NB4 (cell line): ENCODE measurements around the gene TPP2.

Experiments used
- CTCF ChIP-seq: IDR thresholded peaks from one replicate; pipeline ENCODE4 v1.5.1; 2012; ENCODE audit warnings: low read depth, low read length
- MAX ChIP-seq: IDR thresholded peaks from 2 replicates; pipeline ENCODE4 v1.6.1; 2011; ENCODE audit warnings: low read depth, low read length
- MYC ChIP-seq: IDR thresholded peaks from 2 replicates; pipeline ENCODE4 v1.6.1; 2011; ENCODE audit warnings: low read depth, low read length
- POLR2A ChIP-seq: IDR thresholded peaks from 2 replicates; pipeline ENCODE4 v1.6.1; 2011; ENCODE audit warnings: mild to moderate bottlenecking; ENCODE audit not compliant: insufficient read length; ENCODE audit errors: extremely low read depth

DNA sequence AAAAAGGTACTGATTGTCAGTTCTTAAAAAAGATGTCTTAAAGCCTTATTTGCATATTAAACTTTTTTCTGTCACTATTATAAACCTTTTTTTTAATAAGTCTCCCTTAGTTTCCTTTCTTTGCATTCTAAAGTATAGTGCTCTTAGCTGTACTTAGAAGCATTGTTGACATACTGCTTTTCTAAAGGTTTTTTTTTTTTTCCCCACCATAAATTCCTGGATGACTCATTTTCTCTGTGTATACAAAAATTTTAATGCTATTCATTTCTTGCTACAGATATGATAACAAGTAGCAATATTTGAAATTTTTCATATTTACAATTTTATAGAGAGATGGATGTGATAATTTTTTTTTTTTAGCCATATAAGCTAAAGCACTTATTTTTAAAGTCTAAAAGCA is 54.6 kb downstream of the TPP2 start:
- TF ChIP-seq MAX (no peak), CTCF (no peak), POLR2A (no peak), MYC (no peak)
